ENCODE results near the gene OTUB1.

- TF ChIP-seq CTCF (IDR thresholded peaks at IDR 0.05) (no peak), EP300 (IDR thresholded peaks at IDR 0.05) (no peak)
Measured at GRCh38 chr11:64008914-64009633, 22.8 kb downstream of the OTUB1 start.
